HG02885 (cell line): ENCODE results near the gene LAMTOR4.
"Not testable (repeated sequence)": the region's sequence is repeated elsewhere in the genome, so short reads cannot be mapped to it uniquely, and the experiment has no call there.

ENCODE experiments used
- ATAC-seq: cut with Tn5 transposase; IDR thresholded peaks from one replicate; pipeline ENCODE4 v1.9.1; 2021; ENCODE audit warnings: mild to moderate bottlenecking; ENCODE audit not compliant: unreplicated experiment, poor library complexity

The LAMTOR4 gene

DNA sequence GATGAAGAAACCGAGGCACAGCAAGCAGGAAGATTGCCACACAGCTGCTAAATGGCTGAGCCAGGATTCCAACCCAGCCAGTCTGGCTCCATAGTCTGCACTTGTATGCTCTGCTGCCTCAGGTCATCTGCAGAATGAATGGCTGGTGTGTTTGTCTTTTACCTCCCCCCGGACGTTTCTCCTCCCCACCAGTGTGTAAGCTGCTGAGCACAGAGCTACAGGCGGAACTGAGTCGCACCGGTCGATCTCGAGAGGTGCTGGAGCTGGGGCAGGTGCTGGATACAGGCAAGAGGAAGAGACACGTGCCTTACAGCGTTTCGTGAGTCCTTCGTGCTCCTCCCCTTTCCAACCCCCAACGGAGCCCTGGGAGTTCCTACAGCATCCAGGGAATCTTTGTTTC lies 26.7 kb upstream of the LAMTOR4 start:
- ATAC-seq = no peak

DNA sequence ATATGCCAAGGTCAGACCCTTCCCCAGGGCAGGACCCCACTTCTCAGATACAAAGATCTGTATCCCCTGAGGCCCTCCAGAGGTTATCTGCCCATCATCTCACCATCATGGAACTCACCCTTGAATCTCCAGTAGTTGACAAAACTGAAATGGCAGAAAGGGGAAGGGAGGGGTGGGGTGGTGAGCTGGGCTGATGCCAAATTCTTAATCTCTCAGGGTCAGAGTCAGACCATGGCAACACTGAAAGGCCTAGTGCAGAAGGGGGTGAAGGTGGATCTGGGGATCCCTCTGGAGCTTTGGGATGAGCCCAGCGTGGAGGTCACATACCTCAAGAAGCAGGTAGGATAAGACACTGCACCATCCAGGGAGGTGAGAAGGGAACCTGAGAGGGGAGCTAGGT lies 26.1 kb upstream of the LAMTOR4 start:
- no peak for ATAC-seq

GRCh38 chr7:100124301-100125230 lies 24.2 kb upstream of the LAMTOR4 start:
- no peak for ATAC-seq

DNA sequence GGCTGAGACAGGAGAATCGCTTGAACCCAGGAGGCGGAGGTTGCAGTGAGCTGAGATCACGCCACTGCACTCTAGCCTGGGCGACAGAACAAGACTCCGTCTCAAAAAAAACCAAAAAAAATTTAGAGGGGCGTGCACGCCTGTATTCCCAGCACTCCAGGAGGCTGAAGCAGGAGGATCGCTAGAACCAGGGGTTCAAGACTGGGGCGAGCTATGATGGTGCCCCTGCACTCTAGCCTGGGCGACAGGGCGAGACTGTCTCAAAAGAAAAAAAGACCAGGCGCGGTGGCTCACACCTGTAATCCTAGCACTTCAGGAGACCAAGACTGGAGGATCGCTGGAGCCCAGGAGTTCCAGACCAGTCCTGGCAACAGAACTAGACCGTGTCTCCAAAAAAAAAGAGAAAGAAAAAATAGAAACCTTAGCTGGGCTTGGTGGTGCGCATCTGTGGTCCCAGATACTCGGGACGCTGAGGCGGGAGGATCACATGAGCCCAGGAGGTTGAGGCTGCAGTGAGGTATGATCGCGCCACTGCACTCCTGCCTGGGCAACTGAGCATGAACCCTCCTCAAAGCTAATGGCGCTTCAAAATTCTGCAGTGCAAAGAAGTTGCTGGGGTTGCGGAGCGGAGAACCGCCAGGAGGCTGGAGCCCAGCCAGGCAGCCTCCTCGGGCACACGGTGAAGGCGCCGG lies 22.3 kb upstream of the LAMTOR4 start:
- no peak for ATAC-seq

GRCh38 chr7:100126931-100127865 lies 21.5 kb upstream of the LAMTOR4 start, which contains the start of gene MBLAC1:
Gene MBLAC1, plus strand, starts transcription at chr7:100126967. Its CDS starts 429 bp downstream, at chr7:100127396.
- peak; percentile 65 for ATAC-seq

DNA sequence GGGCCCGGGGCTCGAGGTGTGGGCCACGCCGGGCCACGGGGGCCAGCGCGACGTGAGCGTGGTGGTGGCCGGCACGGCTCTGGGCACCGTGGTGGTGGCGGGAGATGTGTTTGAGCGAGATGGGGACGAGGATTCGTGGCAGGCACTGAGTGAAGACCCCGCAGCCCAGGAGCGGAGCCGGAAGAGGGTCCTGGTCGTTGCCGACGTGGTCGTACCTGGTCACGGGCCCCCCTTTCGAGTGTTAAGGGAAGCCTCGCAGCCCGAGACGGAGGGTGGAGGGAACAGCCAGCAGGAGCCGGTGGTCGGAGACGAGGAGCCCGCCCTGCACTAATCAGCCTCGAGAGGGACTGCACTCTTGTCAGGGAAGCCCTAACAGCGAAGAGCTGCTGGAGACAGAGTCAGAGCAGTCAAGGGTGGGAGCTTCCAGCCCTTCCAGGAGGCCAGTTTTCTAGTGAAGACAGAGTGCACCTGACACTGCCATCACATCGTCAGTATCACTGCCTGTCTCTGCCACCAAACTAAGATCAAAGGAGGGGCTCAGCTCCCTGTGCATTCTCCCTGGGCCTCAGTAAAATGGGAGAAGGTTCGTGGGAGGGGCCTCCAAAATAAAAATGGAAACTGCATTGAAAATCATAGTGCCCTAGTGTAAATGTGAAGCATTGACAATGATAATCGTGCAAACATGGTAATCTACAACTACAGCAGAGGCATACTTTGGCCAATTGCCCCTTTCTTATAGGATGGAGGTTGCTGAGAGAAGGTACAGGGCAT lies 20.7 kb upstream of the LAMTOR4 start:
- ATAC-seq = no peak

DNA sequence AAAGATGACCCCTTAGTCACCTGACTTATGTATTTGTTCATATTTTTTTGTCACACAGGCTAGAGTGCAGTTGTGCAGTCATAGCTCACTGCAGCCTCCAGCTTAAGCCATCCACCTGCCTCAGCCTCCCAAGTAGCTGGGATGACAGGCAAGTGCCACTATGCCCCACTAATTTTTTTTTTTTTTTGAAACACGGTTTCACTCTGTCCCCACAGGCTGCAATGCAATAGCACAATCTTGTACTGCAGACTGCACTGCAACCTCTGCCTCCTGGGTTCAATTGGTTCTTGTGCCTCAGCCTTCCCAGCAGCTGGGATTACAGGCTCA lies 20.1 kb upstream of the LAMTOR4 start:
- no peak for ATAC-seq

GRCh38 chr7:100130220-100130607 lies 18.5 kb upstream of the LAMTOR4 start:
- not testable (repeated sequence) for ATAC-seq

GRCh38 chr7:100130608-100131453 lies 17.9 kb upstream of the LAMTOR4 start:
- ATAC-seq = no peak

DNA sequence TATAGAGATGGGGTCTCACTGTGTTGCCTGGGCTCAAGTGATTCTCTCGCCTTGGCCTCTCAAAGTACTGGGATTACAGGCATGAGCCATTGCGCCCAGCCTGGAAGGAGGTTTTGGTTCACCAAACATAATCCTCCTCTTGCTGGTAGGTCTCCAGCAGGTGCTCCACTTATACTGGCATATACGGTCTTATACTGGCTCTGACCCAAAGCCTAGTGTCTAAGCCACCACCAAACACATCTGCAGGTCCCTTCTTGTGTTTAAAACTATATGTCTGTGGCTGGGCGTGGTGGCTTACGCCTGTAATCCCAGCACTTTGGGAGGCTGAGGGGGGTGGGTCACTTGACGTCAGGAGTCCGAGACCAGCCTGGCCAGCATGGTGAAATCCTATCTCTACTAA lies 16.6 kb upstream of the LAMTOR4 start:
- no peak for ATAC-seq

DNA sequence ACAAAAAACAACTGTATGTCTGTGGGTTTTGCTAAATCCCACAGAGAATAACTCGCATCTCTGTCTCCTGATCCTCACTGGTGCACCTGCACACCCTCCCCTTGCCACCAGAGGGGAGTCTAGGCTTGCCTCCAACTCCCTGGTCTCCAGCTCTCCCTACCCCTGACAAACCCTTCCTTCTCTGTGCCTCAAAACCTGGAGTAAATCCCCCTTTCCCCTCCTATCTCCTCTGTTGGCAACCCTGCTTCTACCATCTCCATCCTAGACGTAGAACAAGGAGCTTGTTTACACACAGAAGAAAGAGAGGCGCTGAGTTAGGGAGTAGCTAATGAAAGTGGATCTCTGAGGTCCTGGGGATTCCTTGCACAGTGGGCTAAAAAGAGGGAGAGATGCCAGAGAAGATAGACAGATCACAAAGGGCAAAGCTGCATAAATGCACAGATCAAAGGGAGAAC lies 16.0 kb upstream of the LAMTOR4 start:
- peak; percentile 77 for ATAC-seq

DNA sequence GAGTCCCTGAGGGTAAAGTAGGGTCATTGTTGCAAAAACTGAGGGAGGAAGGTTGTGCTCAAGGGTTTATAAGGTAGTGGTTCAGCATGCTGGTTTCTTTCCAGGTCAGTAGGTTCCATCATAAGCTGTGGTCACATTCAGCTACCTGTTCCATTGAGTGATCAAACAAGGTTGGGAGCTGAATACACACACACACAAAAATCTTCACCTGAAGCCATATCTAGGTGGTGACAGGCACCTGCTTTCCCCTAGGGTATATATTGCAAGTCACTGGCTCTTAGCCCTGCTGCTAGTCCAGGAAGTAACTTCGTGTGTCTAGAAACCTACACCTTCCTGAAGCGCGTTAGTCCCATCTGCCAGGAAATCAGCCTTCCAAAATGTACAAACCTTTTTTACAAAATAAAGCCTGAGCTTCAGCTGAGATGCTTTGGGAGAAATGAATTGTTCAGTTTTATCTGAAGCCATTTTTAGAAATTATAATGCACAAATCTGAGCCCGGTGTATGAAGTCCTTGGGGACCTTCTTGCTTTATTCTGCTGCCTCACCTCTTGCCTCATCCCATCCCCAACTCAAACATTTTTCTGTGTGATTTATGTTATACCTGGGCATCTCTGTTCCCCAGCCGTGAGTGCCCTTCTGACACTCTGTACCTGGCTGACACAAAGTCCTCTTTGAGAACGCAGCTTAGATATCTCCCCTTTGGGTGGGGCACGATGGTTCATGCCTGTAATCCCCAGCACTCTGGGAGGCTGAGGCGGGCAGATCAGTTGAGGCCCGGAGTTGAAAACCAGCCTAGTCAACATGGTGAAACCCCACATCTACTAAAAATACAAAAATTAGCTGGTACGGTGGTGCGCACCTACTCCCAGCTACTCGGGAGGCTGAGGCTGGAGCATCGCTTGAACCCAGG lies 10.6 kb upstream of the LAMTOR4 start:
- no peak for ATAC-seq

- no peak for ATAC-seq
These were observed 7.2 kb upstream of the LAMTOR4 start for GRCh38 chr7:100141555-100141949.

DNA sequence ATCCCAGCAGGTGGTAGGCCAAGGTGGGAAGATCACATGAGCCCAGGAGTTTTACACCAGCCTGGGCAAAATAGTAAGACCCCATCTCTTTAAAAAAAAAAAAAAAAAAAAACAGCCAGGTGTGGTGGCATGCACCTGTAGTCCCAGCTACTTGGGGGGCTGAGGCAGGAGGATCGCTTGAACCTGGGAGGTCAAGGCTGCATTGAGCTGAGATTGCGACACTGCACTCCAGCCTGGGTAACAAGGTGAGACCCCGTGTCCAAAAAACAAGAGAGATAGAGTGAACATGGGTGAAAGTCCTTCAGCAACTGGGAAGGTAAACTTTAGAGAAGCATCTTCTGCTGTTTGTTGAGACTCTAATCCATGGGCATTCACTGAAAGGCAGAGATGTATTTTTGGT lies 6.3 kb upstream of the LAMTOR4 start:
- no peak for ATAC-seq

DNA sequence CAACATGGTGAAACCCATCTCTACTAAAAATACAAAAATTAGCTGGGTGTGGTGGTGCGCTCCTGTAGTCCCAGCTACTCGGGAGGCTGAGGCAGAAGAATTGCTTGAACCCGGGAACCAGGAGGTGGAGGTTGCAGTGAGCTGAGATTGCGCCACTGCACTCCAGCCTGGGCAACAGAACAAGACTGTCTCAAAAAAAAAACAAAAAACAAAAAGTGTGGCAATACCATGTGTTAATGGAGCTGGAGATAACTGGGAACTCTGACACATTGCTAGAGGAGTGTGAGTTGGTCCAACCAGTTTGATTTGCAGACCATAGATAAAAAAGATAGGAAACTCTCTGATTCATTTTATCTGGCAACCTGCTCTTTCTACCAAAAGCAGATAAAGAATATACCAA lies 2.4 kb upstream of the LAMTOR4 start:
- ATAC-seq = not testable (repeated sequence)

DNA sequence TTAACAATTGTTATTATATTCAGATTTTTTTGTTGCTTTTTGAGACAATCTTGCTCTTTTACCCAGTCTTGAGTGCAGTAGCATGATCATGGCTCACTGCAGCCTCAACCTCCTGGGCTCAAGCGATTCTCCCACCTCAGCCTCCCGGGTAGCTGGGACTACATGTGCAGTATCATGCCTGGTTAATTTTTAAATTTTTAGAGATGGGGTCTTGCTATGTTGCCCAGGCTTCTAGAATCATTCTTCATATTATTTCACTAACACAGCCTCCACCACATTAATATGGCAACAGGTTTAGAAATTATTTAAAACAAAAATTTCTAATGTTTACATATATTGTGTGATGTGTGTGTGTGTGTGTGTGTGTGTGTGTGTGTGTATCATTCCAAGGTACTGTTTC lies 1.4 kb upstream of the LAMTOR4 start:
- ATAC-seq = no peak

GRCh38 chr7:100148225-100148558 lies 526 bp upstream of the LAMTOR4 start:
- ATAC-seq = no peak

- ATAC-seq = no peak
These were observed 3.7 kb downstream of the LAMTOR4 start for GRCh38 chr7:100152404-100152803.
